GM18526 (cell line): ENCODE measurements around the gene PYCR2.

Experiments used
- POLR2A ChIP-seq: IDR thresholded peaks from 3 replicates; pipeline ENCODE4 v1.6.1; 2011; ENCODE audit not compliant: insufficient read length; ENCODE audit errors: extremely low read depth

PYCR2 gene

DNA sequence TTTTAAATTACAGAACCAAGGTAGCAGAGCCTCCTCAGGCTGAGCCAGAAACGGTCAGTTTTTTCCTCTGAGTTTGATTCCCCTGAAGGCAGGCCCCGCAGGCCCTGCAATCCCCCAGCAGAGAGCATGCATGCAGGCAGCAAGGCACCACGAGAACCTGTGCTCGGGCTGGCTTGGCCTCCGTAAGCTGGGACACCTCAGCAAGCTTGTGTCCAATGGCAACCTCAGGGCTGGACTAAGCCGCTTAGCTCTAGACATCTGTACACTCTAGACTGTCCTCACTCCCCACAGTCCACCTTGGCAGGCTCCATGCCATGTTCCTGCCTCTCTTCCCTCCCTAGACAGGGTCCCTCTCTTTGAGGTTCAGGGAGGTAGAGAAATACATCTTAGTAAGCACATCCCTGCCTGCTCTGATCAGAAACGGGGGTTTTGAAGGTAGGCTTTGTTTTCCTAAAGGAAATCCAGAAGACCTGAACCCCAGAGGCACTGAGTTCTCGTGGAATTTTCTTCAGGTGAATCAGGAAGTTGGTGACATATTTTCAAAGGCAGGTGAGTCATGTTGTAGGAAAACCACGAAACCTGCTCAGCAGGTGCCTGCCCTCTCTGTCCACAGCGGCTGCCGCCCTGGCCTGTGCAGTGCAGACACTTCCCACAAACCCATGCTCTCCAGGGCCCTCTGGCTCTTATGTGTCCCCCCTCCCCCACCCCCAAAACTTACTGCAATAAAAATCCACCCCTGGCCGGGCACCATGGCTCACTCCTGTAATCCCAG lies 48.8 kb downstream of the PYCR2 start:
- no peak for TF ChIP-seq POLR2A

DNA sequence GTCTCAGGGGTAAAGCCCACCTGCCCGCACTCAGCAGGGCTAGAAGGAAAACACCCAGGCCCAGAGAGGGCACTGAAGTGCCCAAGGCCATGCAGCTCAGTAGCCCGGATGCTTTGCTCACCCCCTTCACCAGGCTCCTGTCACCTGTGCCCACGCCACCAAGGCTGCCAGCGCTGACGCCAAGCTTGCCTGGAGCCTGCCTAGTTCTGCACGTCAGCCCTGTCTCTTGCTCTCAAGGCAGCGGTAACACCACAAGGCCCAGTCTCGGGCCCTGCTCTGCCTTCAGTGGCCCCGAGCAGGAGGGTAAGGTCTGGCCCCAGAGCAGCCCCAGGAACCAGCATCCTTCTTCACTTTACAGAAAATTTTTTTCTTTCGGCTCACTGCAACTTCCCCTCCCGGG lies 49.6 kb downstream of the PYCR2 start:
- no peak for TF ChIP-seq POLR2A

GRCh38 chr1:225873281-225873850 lies 50.7 kb downstream of the PYCR2 start:
- no peak for TF ChIP-seq POLR2A

DNA sequence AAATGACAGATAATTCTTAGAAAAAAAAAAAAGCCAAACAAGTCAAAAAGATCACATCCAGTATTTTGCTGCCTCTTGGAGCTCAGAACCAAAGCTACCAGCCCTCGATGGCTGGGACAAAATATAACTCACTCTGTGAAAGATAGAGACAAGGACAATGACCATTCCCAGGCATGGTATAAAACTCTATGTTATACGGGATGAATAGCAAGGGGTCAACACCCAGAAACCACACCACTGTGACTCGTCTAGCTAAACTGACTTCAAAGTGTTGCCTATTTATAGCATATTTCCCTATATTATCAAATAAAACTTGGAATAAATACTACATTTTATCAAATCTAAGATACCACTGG lies 52.0 kb downstream of the PYCR2 start:
- no peak for TF ChIP-seq POLR2A

DNA sequence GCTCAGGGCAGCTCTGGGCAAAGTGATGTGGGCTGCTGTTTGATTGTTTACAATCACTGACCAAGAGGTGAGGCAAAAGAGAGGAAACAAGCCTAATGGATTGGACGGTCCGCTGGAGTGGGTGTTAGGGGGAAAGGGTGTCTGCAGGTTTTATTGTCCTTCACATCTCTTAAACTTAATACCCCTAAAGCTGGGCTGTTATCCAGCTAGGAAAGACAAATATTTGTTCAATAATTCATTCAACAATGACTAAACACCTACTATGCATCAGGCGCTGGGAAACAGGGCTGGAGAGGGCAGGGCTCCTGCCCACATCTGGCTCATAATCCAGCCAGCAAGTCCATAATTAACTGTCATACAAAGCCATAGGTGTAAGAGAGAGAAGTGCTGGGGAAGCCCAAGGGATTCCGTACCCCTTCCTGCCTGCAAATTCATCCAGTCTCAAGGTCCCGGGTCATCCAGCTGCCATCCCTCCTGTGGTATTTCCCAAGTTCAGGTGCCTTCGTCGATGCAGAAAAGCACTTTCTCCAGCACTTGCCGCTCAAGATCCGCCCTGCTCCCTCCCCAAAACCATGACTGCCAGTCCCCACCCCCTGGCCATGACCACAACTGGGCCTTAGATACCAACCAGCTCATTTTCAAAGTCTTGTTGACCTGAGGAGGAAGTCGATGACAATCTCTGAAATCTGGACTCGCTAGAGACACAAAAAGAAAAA lies 52.5 kb downstream of the PYCR2 start:
- no peak for TF ChIP-seq POLR2A

- TF ChIP-seq POLR2A: no peak
Measured at GRCh38 chr1:225870911-225871310, 53.1 kb downstream of the PYCR2 start.
